HG02623 (cell line): Measurements from ENCODE around the gene ARMC9.
"Not testable (repeated sequence)": the region's sequence is repeated elsewhere in the genome, so short reads cannot be mapped to it uniquely, and the experiment has no call there.

Source experiments
- ATAC-seq: cut with Tn5 transposase; IDR thresholded peaks from one replicate; pipeline ENCODE4 v1.9.1; 2021; ENCODE audit warnings: moderate library complexity; ENCODE audit not compliant: unreplicated experiment

Gene ARMC9

GRCh38 chr2:231239751-231240150 lies 41.3 kb downstream of the ARMC9 start:
- no peak for ATAC-seq

GRCh38 chr2:231241755-231242507 lies 43.5 kb downstream of the ARMC9 start:
- ATAC-seq: no peak

GRCh38 chr2:231243866-231244265 lies 45.4 kb downstream of the ARMC9 start:
- ATAC-seq: no peak

GRCh38 chr2:231244382-231245248 lies 46.2 kb downstream of the ARMC9 start:
- ATAC-seq: no peak

- ATAC-seq: no peak
These were observed 47.0 kb downstream of the ARMC9 start for GRCh38 chr2:231245249-231246094.

GRCh38 chr2:231246171-231246842 lies 47.9 kb downstream of the ARMC9 start:
- no peak for ATAC-seq

GRCh38 chr2:231250146-231250545 lies 51.7 kb downstream of the ARMC9 start:
- ATAC-seq: no peak

GRCh38 chr2:231250698-231251097 lies 52.3 kb downstream of the ARMC9 start:
- ATAC-seq: no peak

GRCh38 chr2:231253292-231253691 lies 54.9 kb downstream of the ARMC9 start:
- ATAC-seq: not testable (repeated sequence)

- ATAC-seq: no peak
These were observed 58.1 kb downstream of the ARMC9 start for GRCh38 chr2:231256494-231256893.

GRCh38 chr2:231257763-231258162 lies 59.3 kb downstream of the ARMC9 start:
- ATAC-seq: no peak

- ATAC-seq: no peak
These were observed 60.3 kb downstream of the ARMC9 start for GRCh38 chr2:231258701-231259100.

- no peak for ATAC-seq
These were observed 60.7 kb downstream of the ARMC9 start for GRCh38 chr2:231259104-231259503.

- no peak for ATAC-seq
These were observed 62.2 kb downstream of the ARMC9 start for GRCh38 chr2:231260442-231261208.

- ATAC-seq: no peak
These were observed 64.8 kb downstream of the ARMC9 start for GRCh38 chr2:231263118-231263831.

GRCh38 chr2:231270221-231271114 lies 72.0 kb downstream of the ARMC9 start:
- no peak for ATAC-seq

GRCh38 chr2:231272991-231273390 lies 74.6 kb downstream of the ARMC9 start:
- no peak for ATAC-seq

GRCh38 chr2:231276987-231277386 lies 78.6 kb downstream of the ARMC9 start:
- no peak for ATAC-seq
